B cell (primary cell): Measurements from ENCODE around the gene C15orf62. TPM values are rescaled to one million over a fixed set of nuclear protein-coding genes. Genes with fewer than 3 reads are reported as not detected.

Experiments
- ATAC-seq: fragments of 200-7000 bp; cut with Tn5 transposase; one replicate; pipeline ENCODE4 v1.10.0; 2021; ENCODE audit warnings: low read depth, mild to moderate bottlenecking, moderate number of reproducible peaks, moderate library complexity
- CTCF ChIA-PET: fragments of 350-600 bp; sonication (Branson Sonifier 250); formaldehyde crosslinking; loops from one replicate; lab custom pipeline; 2021; ENCODE audit warnings: antibody characterized with exemption, inconsistent platforms; lab: Charles Lee
- POLR2A ChIA-PET: fragments of 350-600 bp; sonication (Branson Sonifier 250); formaldehyde crosslinking; loops from one replicate; lab custom pipeline; 2021; ENCODE audit warnings: antibody characterized with exemption; lab: Charles Lee
- DNase-seq: peaks from one replicate; pipeline ENCODE4 v3.0.0; 2013
- H2AFZ ChIP-seq: 2 replicates; pipeline ENCODE4 v1.6.1; 2012; ENCODE audit warnings: mild to moderate bottlenecking, low read depth, low read length; ENCODE audit not compliant: insufficient read depth, poor library complexity, severe bottlenecking
- H3K27ac ChIP-seq, 2 donors: 1 replicate in 1 of 2; 2 replicates in 1 of 2; pipeline ENCODE4 v1.5.1; 2012 to 2013; ENCODE audit warnings: low read length in 2 of 2, mild to moderate bottlenecking in 2 of 2, moderate library complexity in 1 of 2
- H3K27me3 ChIP-seq, 4 experiments: fragments of 200-600 bp in 1 of 4; sonication (generic) in 1 of 4; replicated peaks in 1 of 4; 1 replicate in 2 of 4; 2 replicates in 2 of 4; pipeline versions ENCODE4 v1.6.1 to v1.7.0; 2013 to 2016; ENCODE audit warnings: low read length in 3 of 4, mild to moderate bottlenecking in 2 of 4, mixed read lengths in 1 of 4, moderate library complexity in 1 of 4; ENCODE audit not compliant: insufficient read depth in 4 of 4, control insufficient read depth in 3 of 4; ENCODE audit errors: control extremely low read depth in 1 of 4
- H3K36me3 ChIP-seq, 2 experiments: replicated peaks in 1 of 2; 1 replicate in 1 of 2; 2 replicates in 1 of 2; pipeline versions ENCODE4 v1.6.1 to v1.7.1; 2013; ENCODE audit warnings: low read length in 1 of 2; ENCODE audit not compliant: insufficient read depth in 2 of 2, control insufficient read depth in 1 of 2; ENCODE audit errors: control extremely low read depth in 1 of 2, extremely low read depth in 1 of 2
- H3K4me1 ChIP-seq, 2 donors: fragments of 200-600 bp in 1 of 2; sonication (generic) in 1 of 2; 1 replicate in 1 of 2; 2 replicates in 1 of 2; pipeline versions ENCODE4 v1.5.1 to v1.6.1; 2013 to 2017; ENCODE audit warnings: low read length in 2 of 2; ENCODE audit not compliant: control insufficient read depth in 2 of 2, insufficient read depth in 2 of 2
- H3K4me2 ChIP-seq: replicated peaks from 2 replicates; pipeline ENCODE3; 2012; ENCODE audit warnings: mild to moderate bottlenecking, low read depth, low read length; ENCODE audit not compliant: poor library complexity, severe bottlenecking
- H3K4me3 ChIP-seq, 5 experiments: fragments of 200-600 bp in 1 of 5; sonication (generic) in 1 of 5; 1 replicate in 3 of 5; 2 replicates in 2 of 5; pipeline versions ENCODE4 v1.5.1 to v1.7.0; 2011 to 2016; ENCODE audit warnings: low read length in 4 of 5, mild to moderate bottlenecking in 4 of 5, low read depth in 2 of 5, control low read depth in 1 of 5, moderate library complexity in 1 of 5; ENCODE audit not compliant: insufficient read depth in 1 of 5; ENCODE audit errors: control extremely low read depth in 1 of 5, extremely low read depth in 1 of 5
- H3K79me2 ChIP-seq: fragments of 200-600 bp; sonication (generic); one replicate; pipeline ENCODE4 v1.6.0; 2016; ENCODE audit warnings: low read length; ENCODE audit not compliant: control insufficient read depth, insufficient read depth
- H3K9ac ChIP-seq: fragments of 200-600 bp; sonication (generic); 2 replicates; pipeline ENCODE4 v1.6.1; 2017; ENCODE audit warnings: mild to moderate bottlenecking, low read length, moderate library complexity
- H3K9me3 ChIP-seq, 3 donors: one replicate each; pipeline versions ENCODE4 v1.6.1 to v1.7.1; 2013; ENCODE audit warnings: low read length in 2 of 3; ENCODE audit not compliant: control insufficient read depth in 2 of 3, insufficient read depth in 1 of 3; ENCODE audit errors: control extremely low read depth in 1 of 3
- H4K20me1 ChIP-seq: 2 replicates; pipeline ENCODE4 v1.6.0; 2012; ENCODE audit warnings: mild to moderate bottlenecking, low read length; ENCODE audit not compliant: insufficient read depth, control insufficient read depth, poor library complexity, severe bottlenecking
- H3K27ac Mint-ChIP-seq: one replicate; pipeline ENCODE4 v1.8.0; 2021; ENCODE audit warnings: mixed read lengths
- H3K27me3 Mint-ChIP-seq: one replicate; pipeline ENCODE4 v1.8.0; 2021; ENCODE audit warnings: mixed read lengths
- H3K4me1 Mint-ChIP-seq: one replicate; pipeline ENCODE4 v1.8.0; 2021; ENCODE audit warnings: mixed read lengths
- H3K4me3 Mint-ChIP-seq: one replicate; pipeline ENCODE4 v1.8.0; 2021; ENCODE audit warnings: mixed read lengths
- H3K9me3 Mint-ChIP-seq: one replicate; pipeline ENCODE4 v1.8.0; 2022; ENCODE audit warnings: mixed read lengths; ENCODE audit not compliant: insufficient read depth
- CTCF ChIP-seq: fragments of 200-600 bp; IDR thresholded peaks from one replicate; pipeline ENCODE4 v1.8.0; 2022; ENCODE audit warnings: antibody characterized with exemption, mild to moderate bottlenecking
- EZH2 ChIP-seq: IDR thresholded peaks from 2 replicates; pipeline ENCODE4 v1.6.1; 2012; ENCODE audit warnings: borderline replicate concordance, low read depth, mild to moderate bottlenecking, moderate library complexity, low read length; ENCODE audit not compliant: insufficient read depth, poor library complexity, severe bottlenecking
- WGBS: methylation state at CpG from one replicate; pipeline ENCODE4 v1.1.5; 2013; ENCODE audit warnings: missing lambda C conversion rate; ENCODE audit not compliant: insufficient coverage; 5-methylcytosine and 5-hydroxymethylcytosine counted together
- intact Hi-C: fragments of 100-400 bp; cut with micrococcal nuclease; formaldehyde crosslinking; loops from one replicate; pipeline ENCODE4 v1.10.0; 2022
- polyA plus RNA-seq: library from polyadenylated mRNA; depleted of rRNA; stranded (reverse); fragments of >200 nt; gene quantifications from 2 replicates; pipeline ENCODE4 v1.2.3, GENCODE V29; 2012
- total RNA-seq, 2 donors: library from RNA; stranded (reverse); fragments of 120-200 nt in 1 of 2; gene quantifications; 1 replicate in 1 of 2; 2 replicates in 1 of 2; pipeline versions ENCODE4 v1.2.3 to v1.2.4, GENCODE V29; 2013 to 2022

C15orf62 gene
- total and polyA plus RNA-seq, 2 donors (not counting 1 experiment from before 2014, with no cell fraction given): 0.30 to 9.5 TPM

- H3K4me3 ChIP-seq: no peak overlapping the region
- H3K4me1 ChIP-seq: peaks cover 11 to 28% of the 10 kb centered on the region in 2 donors
- peaks cover 1% of the 10 kb centered on the region for H3K79me2 ChIP-seq
- POLR2A ChIA-PET: no interaction called here
- H2AFZ ChIP-seq: no peak overlapping the region
- no peaks in the 10 kb centered on the region for H3K27me3 Mint-ChIP-seq
- no peak for DNase-seq
- H3K4me3 Mint-ChIP-seq: no peak overlapping the region
- peaks cover 20% of the 10 kb centered on the region for H3K4me1 Mint-ChIP-seq
- intact Hi-C loops: no loop called here
- no peaks in the 10 kb centered on the region for H4K20me1 ChIP-seq
- no peak overlapping the region for H3K27ac ChIP-seq
- no peak overlapping the region for H3K9ac ChIP-seq
- H3K27ac Mint-ChIP-seq: no peak overlapping the region
- no peaks in the 10 kb centered on the region for H3K27me3 ChIP-seq
- no peaks in the 10 kb centered on the region for H3K36me3 ChIP-seq
- CTCF ChIA-PET: no interaction called here
- no peak overlapping the region for H3K4me2 ChIP-seq
- no peak for ATAC-seq
- no peak for TF ChIP-seq CTCF
- TF ChIP-seq EZH2: no peak
- 66% methylated on average over 5 of the region's 5 CpGs for WGBS
- H3K9me3 ChIP-seq: no peaks in the 10 kb centered on the region
- H3K9me3 Mint-ChIP-seq: no peaks in the 10 kb centered on the region
These were observed 9.8 kb upstream of the C15orf62 start for GRCh38 chr15:40759961-40760360.

- peak; percentile 54 for DNase-seq
- peak overlapping the region in 1 of 2 donors; percentile 35 for H3K27ac ChIP-seq
- Mint-ChIP-seq H3K4me3 (peak overlapping the region; percentile 89), H3K27me3 (no peaks in the 10 kb centered on the region), H3K27ac (peak overlapping the region; percentile 68), H3K9me3 (no peaks in the 10 kb centered on the region), H3K4me1 (peaks cover 24% of the 10 kb centered on the region)
- no peaks in the 10 kb centered on the region for H3K9me3 ChIP-seq
- H3K4me2 ChIP-seq: peak overlapping the region; percentile 99
- no peaks in the 10 kb centered on the region for H4K20me1 ChIP-seq
- H3K4me1 ChIP-seq: peaks cover 20 to 34% of the 10 kb centered on the region in 2 donors
- no peak for TF ChIP-seq EZH2
- TF ChIP-seq CTCF: no peak
- intact Hi-C loops: no loop called here
- H3K9ac ChIP-seq: peak overlapping the region; percentile 68
- peak overlapping the region; percentile 92 for H2AFZ ChIP-seq
- ChIA-PET POLR2A (interaction anchor here (0.6 to 1.4 kb wide), 4 partner anchors 20 to 1387 kb away, joined by 3 to 12 read pairs (median 4); no protein-coding TSS in a partner anchor), CTCF (interaction anchor here (0.7 to 4.3 kb wide), 5 partner anchors 9 to 455 kb away, joined by 3 to 24 read pairs (median 3); partner anchors contain the start of genes PLCB2 and RAD51)
- peak overlapping the region; percentile 28 to 87 (median 78) for H3K4me3 ChIP-seq
- no peaks in the 10 kb centered on the region for H3K79me2 ChIP-seq
- peak; percentile 9 for ATAC-seq
- no peaks in the 10 kb centered on the region for H3K27me3 ChIP-seq
- H3K36me3 ChIP-seq: peaks cover 0 to 11% of the 10 kb centered on the region in 2 experiments
- 24% methylated on average over 50 of the region's 55 CpGs for WGBS
These were observed 6.6 kb upstream of the C15orf62 start for GRCh38 chr15:40762919-40763800.
